ENCODE measurements around the gene HMG20B.

Gene HMG20B

DNA sequence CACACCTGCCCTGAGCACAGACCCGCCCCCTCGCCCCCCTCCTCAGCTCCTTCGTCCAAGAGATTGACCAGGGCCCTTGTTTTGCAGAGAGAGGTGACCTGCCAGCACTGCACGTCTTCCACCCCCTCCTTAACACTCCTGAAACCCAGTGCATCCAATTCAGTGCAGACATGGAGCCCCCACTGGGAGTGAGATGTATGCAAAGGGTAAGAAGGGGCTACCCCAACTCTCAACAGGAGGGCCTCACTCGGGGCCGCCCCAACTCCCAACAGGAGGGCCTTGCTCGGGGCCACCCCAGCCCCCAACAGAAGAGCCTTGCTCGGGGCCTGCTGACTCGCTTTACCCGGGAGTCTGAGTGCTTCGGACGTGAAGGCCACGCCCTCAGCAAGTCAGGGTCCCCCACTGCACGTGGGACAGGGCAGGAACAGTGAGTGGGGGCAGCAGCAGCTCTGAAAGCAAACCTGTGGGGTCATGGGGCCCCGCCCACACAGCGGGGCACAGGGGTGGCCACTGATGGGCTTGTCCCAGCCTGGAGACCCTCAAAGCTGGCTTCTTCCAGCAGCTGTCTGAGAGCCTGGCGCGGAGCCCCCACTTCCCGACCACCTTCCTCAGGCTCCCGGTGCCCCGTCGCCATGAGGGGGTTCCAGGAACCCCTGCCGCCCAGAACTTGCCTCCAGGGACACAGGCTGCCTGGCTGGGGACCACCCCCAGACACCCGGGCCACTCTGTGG is 48.2 kb downstream of the HMG20B start:
- TF ChIP-seq, protein P1, sequence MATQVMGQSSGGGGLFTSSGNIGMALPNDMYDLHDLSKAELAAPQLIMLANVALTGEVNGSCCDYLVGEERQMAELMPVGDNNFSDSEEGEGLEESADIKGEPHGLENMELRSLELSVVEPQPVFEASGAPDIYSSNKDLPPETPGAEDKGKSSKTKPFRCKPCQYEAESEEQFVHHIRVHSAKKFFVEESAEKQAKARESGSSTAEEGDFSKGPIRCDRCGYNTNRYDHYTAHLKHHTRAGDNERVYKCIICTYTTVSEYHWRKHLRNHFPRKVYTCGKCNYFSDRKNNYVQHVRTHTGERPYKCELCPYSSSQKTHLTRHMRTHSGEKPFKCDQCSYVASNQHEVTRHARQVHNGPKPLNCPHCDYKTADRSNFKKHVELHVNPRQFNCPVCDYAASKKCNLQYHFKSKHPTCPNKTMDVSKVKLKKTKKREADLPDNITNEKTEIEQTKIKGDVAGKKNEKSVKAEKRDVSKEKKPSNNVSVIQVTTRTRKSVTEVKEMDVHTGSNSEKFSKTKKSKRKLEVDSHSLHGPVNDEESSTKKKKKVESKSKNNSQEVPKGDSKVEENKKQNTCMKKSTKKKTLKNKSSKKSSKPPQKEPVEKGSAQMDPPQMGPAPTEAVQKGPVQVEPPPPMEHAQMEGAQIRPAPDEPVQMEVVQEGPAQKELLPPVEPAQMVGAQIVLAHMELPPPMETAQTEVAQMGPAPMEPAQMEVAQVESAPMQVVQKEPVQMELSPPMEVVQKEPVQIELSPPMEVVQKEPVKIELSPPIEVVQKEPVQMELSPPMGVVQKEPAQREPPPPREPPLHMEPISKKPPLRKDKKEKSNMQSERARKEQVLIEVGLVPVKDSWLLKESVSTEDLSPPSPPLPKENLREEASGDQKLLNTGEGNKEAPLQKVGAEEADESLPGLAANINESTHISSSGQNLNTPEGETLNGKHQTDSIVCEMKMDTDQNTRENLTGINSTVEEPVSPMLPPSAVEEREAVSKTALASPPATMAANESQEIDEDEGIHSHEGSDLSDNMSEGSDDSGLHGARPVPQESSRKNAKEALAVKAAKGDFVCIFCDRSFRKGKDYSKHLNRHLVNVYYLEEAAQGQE (IDR thresholded peaks at IDR 0.05; ENCODE audit: insufficient replicate concordance, low read depth): no peak
- TF ChIP-seq GABPA (IDR thresholded peaks at IDR 0.05; ENCODE audit: low read depth): no peak
- no peak for TF ChIP-seq SPI1 (IDR thresholded peaks at IDR 0.05; ENCODE audit: borderline replicate concordance, low read depth)
- no peak for TF ChIP-seq POLR2AphosphoS5 (IDR thresholded peaks at IDR 0.05; ENCODE audit: low read depth)
- no peak for DNase-seq (ENCODE audit: low read depth in 1 of 2, low spot score in 1 of 2)
- Histone ChIP-seq H3K27ac (replicated peaks) (no peak overlapping the region), H3K4me3 (replicated peaks; ENCODE audit: insufficient read depth, low read length) (no peak overlapping the region), H3K27me3 (ENCODE audit: insufficient read depth, poor library complexity, severe bottlenecking) (no peaks in the 10 kb centered on the region)

DNA sequence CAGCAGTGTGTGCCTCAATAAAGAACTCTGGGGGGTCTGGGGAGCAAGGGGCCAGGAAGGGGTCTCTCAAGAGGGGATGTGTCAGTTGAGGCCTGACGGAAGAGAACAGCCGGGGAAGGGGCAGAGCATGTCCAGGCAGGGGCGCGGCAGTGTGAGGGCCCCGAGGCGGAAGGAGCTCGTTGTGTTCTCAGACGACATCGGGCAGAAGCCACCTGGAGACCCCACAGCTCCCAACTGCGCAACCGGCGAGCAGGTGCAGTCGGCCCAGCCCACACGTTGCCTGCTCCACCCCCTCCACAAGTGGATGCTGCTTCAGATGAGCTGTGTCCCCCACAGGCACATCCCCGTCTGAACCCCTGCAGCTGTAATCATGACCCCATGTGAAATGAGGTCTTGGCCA is 48.9 kb downstream of the HMG20B start:
- no peak for DNase-seq (ENCODE audit: low read depth in 1 of 2, low spot score in 1 of 2)
- TF ChIP-seq, protein P1 (IDR thresholded peaks at IDR 0.05; ENCODE audit: insufficient replicate concordance, low read depth): no peak
- TF ChIP-seq, protein P2, sequence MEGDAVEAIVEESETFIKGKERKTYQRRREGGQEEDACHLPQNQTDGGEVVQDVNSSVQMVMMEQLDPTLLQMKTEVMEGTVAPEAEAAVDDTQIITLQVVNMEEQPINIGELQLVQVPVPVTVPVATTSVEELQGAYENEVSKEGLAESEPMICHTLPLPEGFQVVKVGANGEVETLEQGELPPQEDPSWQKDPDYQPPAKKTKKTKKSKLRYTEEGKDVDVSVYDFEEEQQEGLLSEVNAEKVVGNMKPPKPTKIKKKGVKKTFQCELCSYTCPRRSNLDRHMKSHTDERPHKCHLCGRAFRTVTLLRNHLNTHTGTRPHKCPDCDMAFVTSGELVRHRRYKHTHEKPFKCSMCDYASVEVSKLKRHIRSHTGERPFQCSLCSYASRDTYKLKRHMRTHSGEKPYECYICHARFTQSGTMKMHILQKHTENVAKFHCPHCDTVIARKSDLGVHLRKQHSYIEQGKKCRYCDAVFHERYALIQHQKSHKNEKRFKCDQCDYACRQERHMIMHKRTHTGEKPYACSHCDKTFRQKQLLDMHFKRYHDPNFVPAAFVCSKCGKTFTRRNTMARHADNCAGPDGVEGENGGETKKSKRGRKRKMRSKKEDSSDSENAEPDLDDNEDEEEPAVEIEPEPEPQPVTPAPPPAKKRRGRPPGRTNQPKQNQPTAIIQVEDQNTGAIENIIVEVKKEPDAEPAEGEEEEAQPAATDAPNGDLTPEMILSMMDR (IDR thresholded peaks at IDR 0.05; ENCODE audit: insufficient read depth, low read length): no peak
- TF ChIP-seq SPI1 (IDR thresholded peaks at IDR 0.05; ENCODE audit: borderline replicate concordance, low read depth) (no peak), GABPA (IDR thresholded peaks at IDR 0.05; ENCODE audit: low read depth) (no peak), POLR2AphosphoS5 (IDR thresholded peaks at IDR 0.05; ENCODE audit: low read depth) (no peak)

DNA sequence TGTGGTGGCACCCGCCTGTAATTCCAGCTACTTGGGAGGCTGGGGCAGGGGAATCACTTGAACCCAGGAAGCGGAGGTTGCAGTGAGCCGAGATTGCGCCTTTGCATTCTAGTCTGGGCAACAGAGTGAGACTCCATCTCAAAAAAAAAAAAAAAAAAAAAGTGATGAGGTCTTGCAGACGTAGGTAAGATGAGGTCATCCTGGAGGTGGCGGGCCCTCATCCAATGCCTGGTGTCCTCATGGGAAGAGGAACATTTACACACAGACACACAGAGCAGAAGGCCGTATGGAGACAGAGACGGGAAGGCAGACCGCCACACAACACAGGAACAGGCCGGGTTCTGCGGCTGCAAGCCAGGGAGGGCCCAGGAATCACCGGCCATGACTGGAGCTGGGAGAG is 49.5 kb downstream of the HMG20B start:
- Histone ChIP-seq H3K27me3 (ENCODE audit: insufficient read depth, poor library complexity, severe bottlenecking) (no peaks in the 10 kb centered on the region), H3K27ac (replicated peaks) (no peak overlapping the region), H3K4me3 (replicated peaks; ENCODE audit: insufficient read depth, low read length) (no peak overlapping the region)
- TF ChIP-seq GABPA (IDR thresholded peaks at IDR 0.05; ENCODE audit: low read depth) (no peak), POLR2AphosphoS5 (IDR thresholded peaks at IDR 0.05; ENCODE audit: low read depth) (no peak), SPI1 (IDR thresholded peaks at IDR 0.05; ENCODE audit: borderline replicate concordance, low read depth) (no peak)
- TF ChIP-seq, protein P2 (IDR thresholded peaks at IDR 0.05; ENCODE audit: insufficient read depth, low read length): no peak
- TF ChIP-seq, protein P1 (IDR thresholded peaks at IDR 0.05; ENCODE audit: insufficient replicate concordance, low read depth): no peak
- DNase-seq (ENCODE audit: low read depth in 1 of 2, low spot score in 1 of 2): no peak

More for the DNA sequence above, 48.9 kb downstream of the HMG20B start:
- Histone ChIP-seq H3K4me3 (replicated peaks; ENCODE audit: insufficient read depth, low read length) (no peak overlapping the region), H3K27ac (replicated peaks) (no peak overlapping the region), H3K27me3 (ENCODE audit: insufficient read depth, poor library complexity, severe bottlenecking) (no peaks in the 10 kb centered on the region)

Measured in HL-60 (cell line).